Measurements from ENCODE around the gene ATP6V1F.
A peak's percentile ranks its signal among the peaks of the same experiment; 100 is the strongest.

Gene ATP6V1F

DNA sequence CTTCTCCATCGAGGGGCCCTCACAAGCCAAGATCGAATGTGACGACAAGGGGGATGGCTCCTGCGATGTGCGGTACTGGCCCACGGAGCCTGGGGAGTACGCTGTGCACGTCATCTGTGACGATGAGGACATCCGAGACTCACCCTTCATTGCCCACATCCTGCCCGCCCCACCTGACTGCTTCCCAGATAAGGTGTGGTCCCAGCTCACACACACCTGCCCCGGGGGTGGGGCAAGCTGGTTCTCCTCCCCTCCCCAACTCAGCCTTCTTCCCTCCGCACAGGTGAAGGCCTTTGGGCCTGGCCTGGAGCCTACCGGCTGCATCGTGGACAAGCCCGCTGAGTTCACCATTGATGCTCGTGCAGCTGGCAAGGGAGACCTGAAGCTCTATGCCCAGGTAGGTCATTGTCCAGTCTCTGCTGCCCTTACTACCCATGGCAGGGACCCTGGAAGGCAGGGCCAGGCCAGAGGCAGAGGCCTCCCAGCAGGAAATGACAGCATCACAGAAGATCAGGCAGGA is 21.4 kb upstream of the ATP6V1F start:
- H3K9me3 ChIP-seq (ENCODE audit: control insufficient read depth, insufficient read depth, low read length): no peaks in the 10 kb centered on the region
- no peaks in the 10 kb centered on the region for H3K9me2 ChIP-seq (replicated peaks; ENCODE audit: control insufficient read depth, low read length)
- peak overlapping the region; percentile 71; the same call in 1 of the 2 replicates for H3K4me2 ChIP-seq (ENCODE audit: low read length)
- TF ChIP-seq, protein P1, sequence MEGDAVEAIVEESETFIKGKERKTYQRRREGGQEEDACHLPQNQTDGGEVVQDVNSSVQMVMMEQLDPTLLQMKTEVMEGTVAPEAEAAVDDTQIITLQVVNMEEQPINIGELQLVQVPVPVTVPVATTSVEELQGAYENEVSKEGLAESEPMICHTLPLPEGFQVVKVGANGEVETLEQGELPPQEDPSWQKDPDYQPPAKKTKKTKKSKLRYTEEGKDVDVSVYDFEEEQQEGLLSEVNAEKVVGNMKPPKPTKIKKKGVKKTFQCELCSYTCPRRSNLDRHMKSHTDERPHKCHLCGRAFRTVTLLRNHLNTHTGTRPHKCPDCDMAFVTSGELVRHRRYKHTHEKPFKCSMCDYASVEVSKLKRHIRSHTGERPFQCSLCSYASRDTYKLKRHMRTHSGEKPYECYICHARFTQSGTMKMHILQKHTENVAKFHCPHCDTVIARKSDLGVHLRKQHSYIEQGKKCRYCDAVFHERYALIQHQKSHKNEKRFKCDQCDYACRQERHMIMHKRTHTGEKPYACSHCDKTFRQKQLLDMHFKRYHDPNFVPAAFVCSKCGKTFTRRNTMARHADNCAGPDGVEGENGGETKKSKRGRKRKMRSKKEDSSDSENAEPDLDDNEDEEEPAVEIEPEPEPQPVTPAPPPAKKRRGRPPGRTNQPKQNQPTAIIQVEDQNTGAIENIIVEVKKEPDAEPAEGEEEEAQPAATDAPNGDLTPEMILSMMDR (IDR thresholded peaks at IDR 0.05; ENCODE audit: low read depth, low read length, poor library complexity, severe bottlenecking): no peak
- TF ChIP-seq EZH2phosphoT487 (IDR thresholded peaks at IDR 0.05; ENCODE audit: borderline replicate concordance, low read length): no peak
- H3K27me3 ChIP-seq (ENCODE audit: control insufficient read depth, low read length): no peaks in the 10 kb centered on the region
- H3K27ac ChIP-seq (ENCODE audit: low read depth, low read length): no peak overlapping the region
- no peaks in the 10 kb centered on the region for H4K20me1 ChIP-seq (ENCODE audit: control insufficient read depth, insufficient read depth, low read depth, low read length)
- no peaks in the 10 kb centered on the region for H3K36me3 ChIP-seq (ENCODE audit: control insufficient read depth, low read length)
- H3K4me1 ChIP-seq (ENCODE audit: control insufficient read depth, low read length): peaks cover 17% of the 10 kb centered on the region
- H3K4me3 ChIP-seq (ENCODE audit: low read length): no peak overlapping the region
- H3F3A ChIP-seq (ENCODE audit: control insufficient read depth, insufficient read depth): no peaks in the 10 kb centered on the region
- no peaks in the 10 kb centered on the region for H3K79me2 ChIP-seq (ENCODE audit: control insufficient read depth, low read length)

GRCh38 chr7:128841921-128842673 is 20.6 kb upstream of the ATP6V1F start:
- Histone ChIP-seq H3K36me3 (ENCODE audit: control insufficient read depth, low read length) (no peaks in the 10 kb centered on the region), H4K20me1 (ENCODE audit: control insufficient read depth, insufficient read depth, low read depth, low read length) (no peaks in the 10 kb centered on the region), H3K9me3 (ENCODE audit: control insufficient read depth, insufficient read depth, low read length) (no peaks in the 10 kb centered on the region), H3K79me2 (ENCODE audit: control insufficient read depth, low read length) (no peaks in the 10 kb centered on the region), H3K27me3 (ENCODE audit: control insufficient read depth, low read length) (no peaks in the 10 kb centered on the region), H3K4me3 (ENCODE audit: low read length) (peak overlapping the region; percentile 61), H3K4me2 (ENCODE audit: low read length) (peak overlapping the region; percentile 71), H3F3A (ENCODE audit: control insufficient read depth, insufficient read depth) (no peaks in the 10 kb centered on the region), H3K9me2 (replicated peaks; ENCODE audit: control insufficient read depth, low read length) (no peaks in the 10 kb centered on the region), H3K27ac (ENCODE audit: low read depth, low read length) (no peak overlapping the region), H3K4me1 (ENCODE audit: control insufficient read depth, low read length) (peaks cover 17% of the 10 kb centered on the region)
- TF ChIP-seq, protein P1 (IDR thresholded peaks at IDR 0.05; ENCODE audit: low read depth, low read length, poor library complexity, severe bottlenecking): peak; percentile 100
- no peak for TF ChIP-seq EZH2phosphoT487 (IDR thresholded peaks at IDR 0.05; ENCODE audit: borderline replicate concordance, low read length)

DNA sequence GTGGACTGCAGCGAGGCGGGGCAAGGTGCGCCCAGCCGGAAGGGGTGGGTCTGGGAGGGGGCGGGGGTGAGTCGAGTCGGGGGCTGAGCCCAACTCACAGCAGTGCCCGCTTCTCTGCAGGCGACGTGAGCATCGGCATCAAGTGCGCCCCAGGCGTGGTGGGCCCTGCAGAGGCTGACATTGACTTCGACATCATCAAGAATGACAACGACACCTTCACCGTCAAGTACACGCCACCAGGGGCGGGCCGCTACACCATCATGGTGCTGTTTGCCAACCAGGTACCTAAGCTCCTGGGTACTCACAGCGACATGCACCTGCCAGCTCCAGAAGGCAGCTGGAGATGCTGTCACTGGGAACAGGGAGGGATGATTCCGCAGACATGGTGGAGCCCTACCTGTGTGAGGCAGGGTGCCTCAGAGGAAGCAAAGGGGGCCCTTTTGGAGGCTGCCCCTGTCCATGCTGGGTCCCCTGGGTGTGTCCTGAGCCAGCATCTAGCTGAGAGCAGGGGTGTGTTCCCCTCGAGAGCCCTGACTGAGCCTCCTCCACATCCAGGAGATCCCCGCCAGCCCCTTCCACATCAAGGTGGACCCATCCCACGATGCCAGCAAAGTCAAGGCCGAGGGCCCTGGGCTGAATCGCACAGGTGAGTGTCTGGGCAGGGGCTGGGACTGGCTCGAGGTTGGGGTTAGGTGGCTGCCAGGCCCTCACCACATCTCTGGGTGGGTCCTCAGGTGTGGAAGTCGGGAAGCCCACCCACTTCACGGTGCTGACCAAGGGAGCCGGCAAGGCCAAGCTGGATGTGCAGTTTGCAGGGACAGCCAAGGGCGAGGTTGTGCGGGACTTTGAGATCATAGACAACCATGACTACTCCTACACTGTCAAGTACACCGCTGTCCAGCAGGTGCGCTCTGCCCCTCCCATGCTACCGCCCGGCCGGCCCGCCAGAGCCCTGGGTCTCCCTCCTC is 19.7 kb upstream of the ATP6V1F start:
- H3K79me2 ChIP-seq (ENCODE audit: control insufficient read depth, low read length): no peaks in the 10 kb centered on the region
- TF ChIP-seq, protein P1 (IDR thresholded peaks at IDR 0.05; ENCODE audit: low read depth, low read length, poor library complexity, severe bottlenecking): no peak
- no peak for TF ChIP-seq EZH2phosphoT487 (IDR thresholded peaks at IDR 0.05; ENCODE audit: borderline replicate concordance, low read length)
- no peaks in the 10 kb centered on the region for H3K27me3 ChIP-seq (ENCODE audit: control insufficient read depth, low read length)
- no peaks in the 10 kb centered on the region for H3K9me3 ChIP-seq (ENCODE audit: control insufficient read depth, insufficient read depth, low read length)
- H3K4me3 ChIP-seq (ENCODE audit: low read length): no peak overlapping the region
- no peak overlapping the region; the same call in 1 of the 2 replicates for H3K4me2 ChIP-seq (ENCODE audit: low read length)
- H3K27ac ChIP-seq (ENCODE audit: low read depth, low read length): no peak overlapping the region
- H3K9me2 ChIP-seq (replicated peaks; ENCODE audit: control insufficient read depth, low read length): no peaks in the 10 kb centered on the region
- no peaks in the 10 kb centered on the region for H3K36me3 ChIP-seq (ENCODE audit: control insufficient read depth, low read length)
- no peaks in the 10 kb centered on the region for H4K20me1 ChIP-seq (ENCODE audit: control insufficient read depth, insufficient read depth, low read depth, low read length)
- peaks cover 17% of the 10 kb centered on the region for H3K4me1 ChIP-seq (ENCODE audit: control insufficient read depth, low read length)
- H3F3A ChIP-seq (ENCODE audit: control insufficient read depth, insufficient read depth): no peaks in the 10 kb centered on the region
